ENCODE data around the gene SLX4IP. TPM values are rescaled to one million over a fixed set of nuclear protein-coding genes. Genes with fewer than 3 reads are reported as not detected.

SLX4IP gene
- total RNA-seq, 4 donors from 2014 or later = 4.8 to 7.2 (median 5.7) TPM

- TF ChIP-seq POLR2AphosphoS5 (IDR thresholded peaks at IDR 0.05) (peak in 1 of 3 donors; percentile 22), EP300 (IDR thresholded peaks at IDR 0.05) (no peak), POLR2A (IDR thresholded peaks at IDR 0.05) (peak in 1 of 2 donors; percentile 73)
- TF ChIP-seq, protein P1, sequence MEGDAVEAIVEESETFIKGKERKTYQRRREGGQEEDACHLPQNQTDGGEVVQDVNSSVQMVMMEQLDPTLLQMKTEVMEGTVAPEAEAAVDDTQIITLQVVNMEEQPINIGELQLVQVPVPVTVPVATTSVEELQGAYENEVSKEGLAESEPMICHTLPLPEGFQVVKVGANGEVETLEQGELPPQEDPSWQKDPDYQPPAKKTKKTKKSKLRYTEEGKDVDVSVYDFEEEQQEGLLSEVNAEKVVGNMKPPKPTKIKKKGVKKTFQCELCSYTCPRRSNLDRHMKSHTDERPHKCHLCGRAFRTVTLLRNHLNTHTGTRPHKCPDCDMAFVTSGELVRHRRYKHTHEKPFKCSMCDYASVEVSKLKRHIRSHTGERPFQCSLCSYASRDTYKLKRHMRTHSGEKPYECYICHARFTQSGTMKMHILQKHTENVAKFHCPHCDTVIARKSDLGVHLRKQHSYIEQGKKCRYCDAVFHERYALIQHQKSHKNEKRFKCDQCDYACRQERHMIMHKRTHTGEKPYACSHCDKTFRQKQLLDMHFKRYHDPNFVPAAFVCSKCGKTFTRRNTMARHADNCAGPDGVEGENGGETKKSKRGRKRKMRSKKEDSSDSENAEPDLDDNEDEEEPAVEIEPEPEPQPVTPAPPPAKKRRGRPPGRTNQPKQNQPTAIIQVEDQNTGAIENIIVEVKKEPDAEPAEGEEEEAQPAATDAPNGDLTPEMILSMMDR (IDR thresholded peaks at IDR 0.05) = no peak
- Histone ChIP-seq H3K9me3 (no peaks in the 10 kb centered on the region), H3K4me1 (peaks cover 38% of the 10 kb centered on the region), H3K4me3 (peak within 1 kb of the TSS; percentile 88), H3K36me3 (no peaks in the 10 kb centered on the region), H3K27ac (peak within 1 kb of the TSS; percentile 100), H3K27me3 (no peaks in the 10 kb centered on the region)
- peak; percentile 96 for DNase-seq (ENCODE audit: low spot score in 2 of 2)
- 1% methylated on average over 27 of the region's 84 CpGs for WGBS
Observed at GRCh38 chr20:10673842-10674683, 239.0 kb downstream of the SLX4IP start, which contains the start of gene JAG1. Gene JAG1 (minus strand): TSS chr20:10673999. CDS start chr20:10673530, 469 bp downstream.

DNA sequence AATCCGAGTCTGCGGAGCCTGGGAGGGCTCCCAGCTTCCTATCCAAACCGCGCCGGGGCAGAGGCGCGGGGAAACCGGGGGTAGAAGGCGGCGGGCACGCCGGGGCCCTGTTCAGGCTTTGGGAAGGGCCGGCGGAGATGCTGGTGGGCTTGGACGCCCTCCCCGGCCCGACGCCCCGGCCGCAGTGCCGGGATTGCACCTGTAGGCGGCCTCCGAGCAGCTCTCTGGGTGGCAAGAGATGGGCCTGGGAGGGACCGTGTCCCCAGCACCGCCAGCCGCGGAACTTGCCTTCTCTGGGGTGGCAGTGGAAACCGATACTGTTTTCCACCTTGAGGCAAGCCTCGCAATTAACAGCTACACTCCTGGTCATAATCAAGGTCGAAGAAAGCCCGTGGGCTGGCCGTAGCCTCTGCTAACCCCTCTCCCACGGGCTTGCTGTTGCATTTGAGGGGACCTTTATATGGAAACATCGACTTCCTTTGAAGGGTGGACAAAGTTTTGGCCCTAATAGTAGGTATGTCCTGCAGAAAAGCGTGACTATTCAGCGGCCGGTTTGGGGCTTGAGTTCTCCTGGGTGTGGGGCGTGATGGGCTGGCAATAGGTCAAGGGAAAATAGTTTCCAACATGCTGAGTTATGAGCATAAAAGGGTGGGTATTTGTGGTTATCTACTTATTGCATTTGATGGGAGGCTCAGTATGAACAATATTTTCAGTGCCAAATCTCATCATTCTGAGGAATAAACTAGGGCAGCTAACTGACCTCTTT, 239.8 kb downstream of the SLX4IP start:
- no peaks in the 10 kb centered on the region for H3K36me3 ChIP-seq
- H3K27ac ChIP-seq = peak overlapping the region; percentile 100
- H3K27me3 ChIP-seq = no peaks in the 10 kb centered on the region
- 8% methylated on average over 8 of the region's 38 CpGs for WGBS
- DNase-seq (ENCODE audit: low spot score in 2 of 2) = peak; percentile 89 to 92
- H3K4me1 ChIP-seq = peaks cover 30% of the 10 kb centered on the region
- H3K4me3 ChIP-seq = peak overlapping the region; percentile 88
- H3K9me3 ChIP-seq = no peaks in the 10 kb centered on the region
- no peak for TF ChIP-seq POLR2A (IDR thresholded peaks at IDR 0.05)
- TF ChIP-seq, protein P1 (IDR thresholded peaks at IDR 0.05) = peak; percentile 77 to 91
- TF ChIP-seq POLR2AphosphoS5 (IDR thresholded peaks at IDR 0.05) = peak in 1 of 3 donors; percentile 18

DNA sequence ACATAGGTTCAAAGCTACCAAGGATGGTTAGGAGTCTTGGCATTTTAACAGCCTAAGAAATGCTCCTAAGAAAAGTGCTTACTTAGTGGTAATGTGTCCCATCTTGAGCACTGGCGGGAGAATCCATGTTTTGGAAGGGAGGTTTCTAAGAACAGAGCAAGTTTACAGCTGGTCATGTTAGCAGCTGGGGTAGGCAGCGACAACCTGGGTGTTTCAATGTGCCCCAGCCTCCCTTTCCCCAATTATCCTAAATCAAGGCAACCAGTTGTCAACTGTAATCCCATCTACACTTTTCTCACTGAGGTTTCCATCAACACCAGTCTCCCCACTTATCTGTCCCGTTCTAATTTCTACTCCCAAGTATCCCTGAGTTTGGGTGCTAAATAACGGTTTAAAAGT, 240.3 kb downstream of the SLX4IP start:
- H3K27me3 ChIP-seq = no peaks in the 10 kb centered on the region
- H3K27ac ChIP-seq = peak overlapping the region; percentile 100
- DNase-seq (ENCODE audit: low spot score in 2 of 2) = no peak
- no peaks in the 10 kb centered on the region for H3K9me3 ChIP-seq
- H3K4me1 ChIP-seq = peaks cover 25% of the 10 kb centered on the region
- no peak for TF ChIP-seq EP300 (IDR thresholded peaks at IDR 0.05)
- H3K4me3 ChIP-seq = peak overlapping the region; percentile 88
- no peaks in the 10 kb centered on the region for H3K36me3 ChIP-seq
- WGBS = 83% methylated on average over 4 of the region's 4 CpGs

DNA sequence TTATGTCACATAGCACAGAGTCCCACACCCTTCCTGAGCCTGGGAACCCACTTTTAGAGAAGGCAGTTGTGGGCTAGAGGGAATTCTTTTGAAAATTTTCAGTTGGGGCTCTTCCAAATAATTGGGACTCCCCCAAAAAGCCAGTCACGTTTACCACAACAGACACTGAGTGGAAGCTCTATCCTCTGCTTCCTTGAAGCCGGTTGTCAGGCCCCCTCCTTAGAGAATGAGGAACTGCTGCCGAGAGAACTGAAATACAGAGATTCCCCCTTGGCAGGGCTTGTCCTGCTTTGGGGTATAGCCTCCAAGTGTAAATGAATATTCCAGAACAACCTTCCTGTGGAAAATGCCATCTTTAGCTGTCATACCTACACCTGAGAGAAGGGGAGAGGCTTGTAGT, 241.4 kb downstream of the SLX4IP start:
- Histone ChIP-seq H3K36me3 (no peaks in the 10 kb centered on the region), H3K9me3 (no peaks in the 10 kb centered on the region), H3K4me3 (no peak overlapping the region), H3K27me3 (no peaks in the 10 kb centered on the region), H3K27ac (no peak overlapping the region), H3K4me1 (peaks cover 15% of the 10 kb centered on the region)
- TF ChIP-seq POLR2A (IDR thresholded peaks at IDR 0.05) (no peak), POLR2AphosphoS5 (IDR thresholded peaks at IDR 0.05) (no peak)
- DNase-seq (ENCODE audit: low spot score in 2 of 2) = no peak
- 55% methylated on average over 3 of the region's 3 CpGs for WGBS

Other genes starting within 250 kb of the SLX4IP start
- gene SNAP25, start 216.5 kb upstream of the SLX4IP start, total RNA-seq = under 1 TPM in 1 of 4 donors, not detected in 3; 0.52 TPM
- 10 to 100 TPM in 1 of 4 donors, 1 to 10 TPM in 3; 8.7 to 11.2 (median 9.6) TPM for gene MKKS, start 1.1 kb upstream of the SLX4IP start, total RNA-seq
- gene JAG1, start 238.7 kb downstream of the SLX4IP start, total RNA-seq = 100 to 1,000 TPM; 133 to 367 (median 191) TPM